ENCODE measurements around the gene NTM.

The NTM gene

GRCh38 chr11:131987703-131988102 is 617.3 kb downstream of the NTM start:
- H3K27me3 ChIP-seq (ENCODE audit: control insufficient read depth in 2 of 2, insufficient read depth in 2 of 2, low read length in 2 of 2), result peaks cover 0 to 6% of the 10 kb centered on the region in 2 donors
- no peak overlapping the region for H3K4me3 ChIP-seq (ENCODE audit: low read length in 2 of 2)
- H3K9me3 ChIP-seq (ENCODE audit: control insufficient read depth in 2 of 2, low read length in 2 of 2), result no peaks in the 10 kb centered on the region

DNA sequence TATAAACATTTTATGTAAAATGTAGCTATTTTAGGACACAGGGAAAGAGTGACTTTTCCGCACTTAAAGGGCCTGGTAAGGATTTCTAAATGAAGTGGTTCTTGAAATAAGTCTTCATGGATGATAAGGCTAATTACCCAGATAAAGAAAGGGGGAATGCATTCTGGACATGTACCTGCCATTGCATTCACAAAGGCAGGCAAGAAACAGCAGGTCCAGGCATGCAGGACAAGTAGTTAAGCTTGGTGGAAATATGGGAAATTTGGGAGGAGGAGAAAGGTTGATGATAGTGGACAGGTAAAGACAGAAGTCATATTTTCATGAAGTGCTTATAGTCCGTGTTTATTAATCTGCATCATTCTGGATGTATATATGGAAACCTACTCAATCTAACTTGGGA is 621.2 kb downstream of the NTM start:
- Histone ChIP-seq H3K27me3 (ENCODE audit: control insufficient read depth in 2 of 2, insufficient read depth in 2 of 2, low read length in 2 of 2) (peaks cover 0 to 6% of the 10 kb centered on the region in 2 donors), H3K36me3 (ENCODE audit: control insufficient read depth in 2 of 2, insufficient read depth in 2 of 2, low read length in 2 of 2) (no peaks in the 10 kb centered on the region), H3K4me1 (ENCODE audit: control insufficient read depth in 2 of 2, insufficient read depth in 2 of 2, low read length in 2 of 2) (no peaks in the 10 kb centered on the region), H3K9ac (ENCODE audit: low read depth in 1 of 2, low read length in 2 of 2) (no peak overlapping the region), H3K9me3 (ENCODE audit: control insufficient read depth in 2 of 2, low read length in 2 of 2) (peaks cover 0 to 9% of the 10 kb centered on the region in 2 donors), H3K4me3 (ENCODE audit: low read length in 2 of 2) (no peak overlapping the region), H3K27ac (ENCODE audit: low read depth in 2 of 2, low read length in 2 of 2) (no peak overlapping the region)

More at GRCh38 chr11:131987703-131988102, 617.3 kb downstream of the NTM start:
- Histone ChIP-seq H3K4me1 (ENCODE audit: control insufficient read depth in 2 of 2, insufficient read depth in 2 of 2, low read length in 2 of 2) (no peaks in the 10 kb centered on the region), H3K36me3 (ENCODE audit: control insufficient read depth in 2 of 2, insufficient read depth in 2 of 2, low read length in 2 of 2) (no peaks in the 10 kb centered on the region), H3K9ac (ENCODE audit: low read depth in 1 of 2, low read length in 2 of 2) (no peak overlapping the region), H3K27ac (ENCODE audit: low read depth in 2 of 2, low read length in 2 of 2) (no peak overlapping the region)

DNA sequence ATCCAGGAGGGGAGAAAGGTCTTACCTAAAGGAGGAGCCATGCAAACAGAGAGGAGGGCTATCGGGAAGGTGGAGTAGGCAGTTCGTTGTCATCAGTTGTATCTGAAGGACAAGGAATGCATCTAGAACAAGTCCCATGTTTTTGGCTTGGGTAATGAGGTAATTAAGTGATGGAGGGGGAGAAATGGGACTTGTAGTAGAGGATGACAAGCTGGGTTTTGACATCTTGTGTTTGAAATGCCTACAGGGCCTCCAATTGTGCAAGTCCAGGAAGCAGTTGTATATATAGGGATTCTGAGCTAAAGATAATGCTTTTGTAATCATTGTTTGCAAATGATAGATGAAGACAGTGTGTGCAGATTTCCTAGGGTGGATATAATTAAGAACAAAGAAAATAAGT is 622.8 kb downstream of the NTM start:
- Histone ChIP-seq H3K9ac (ENCODE audit: low read depth in 1 of 2, low read length in 2 of 2) (no peak overlapping the region), H3K36me3 (ENCODE audit: control insufficient read depth in 2 of 2, insufficient read depth in 2 of 2, low read length in 2 of 2) (no peaks in the 10 kb centered on the region), H3K9me3 (ENCODE audit: control insufficient read depth in 2 of 2, low read length in 2 of 2) (peaks cover 0 to 11% of the 10 kb centered on the region in 2 donors), H3K4me1 (ENCODE audit: control insufficient read depth in 2 of 2, insufficient read depth in 2 of 2, low read length in 2 of 2) (no peaks in the 10 kb centered on the region), H3K27me3 (ENCODE audit: control insufficient read depth in 2 of 2, insufficient read depth in 2 of 2, low read length in 2 of 2) (peaks cover 0 to 6% of the 10 kb centered on the region in 2 donors), H3K27ac (ENCODE audit: low read depth in 2 of 2, low read length in 2 of 2) (no peak overlapping the region), H3K4me3 (ENCODE audit: low read length in 2 of 2) (no peak overlapping the region)

- Histone ChIP-seq H3K4me1 (ENCODE audit: control insufficient read depth in 2 of 2, insufficient read depth in 2 of 2, low read length in 2 of 2) (no peaks in the 10 kb centered on the region), H3K27ac (ENCODE audit: low read depth in 2 of 2, low read length in 2 of 2) (no peak overlapping the region), H3K9ac (ENCODE audit: low read depth in 1 of 2, low read length in 2 of 2) (no peak overlapping the region), H3K4me3 (ENCODE audit: low read length in 2 of 2) (no peak overlapping the region), H3K36me3 (ENCODE audit: control insufficient read depth in 2 of 2, insufficient read depth in 2 of 2, low read length in 2 of 2) (no peaks in the 10 kb centered on the region), H3K27me3 (ENCODE audit: control insufficient read depth in 2 of 2, insufficient read depth in 2 of 2, low read length in 2 of 2) (peaks cover 0 to 8% of the 10 kb centered on the region in 2 donors), H3K9me3 (ENCODE audit: control insufficient read depth in 2 of 2, low read length in 2 of 2) (peaks cover 0 to 11% of the 10 kb centered on the region in 2 donors)
These were observed 627.6 kb downstream of the NTM start for GRCh38 chr11:131998020-131998419.

- Histone ChIP-seq H3K4me3 (ENCODE audit: low read length in 2 of 2) (no peak overlapping the region), H3K36me3 (ENCODE audit: control insufficient read depth in 2 of 2, insufficient read depth in 2 of 2, low read length in 2 of 2) (no peaks in the 10 kb centered on the region), H3K4me1 (ENCODE audit: control insufficient read depth in 2 of 2, insufficient read depth in 2 of 2, low read length in 2 of 2) (no peaks in the 10 kb centered on the region), H3K9ac (ENCODE audit: low read depth in 1 of 2, low read length in 2 of 2) (no peak overlapping the region), H3K27me3 (ENCODE audit: control insufficient read depth in 2 of 2, insufficient read depth in 2 of 2, low read length in 2 of 2) (peaks cover 0 to 8% of the 10 kb centered on the region in 2 donors), H3K9me3 (ENCODE audit: control insufficient read depth in 2 of 2, low read length in 2 of 2) (peaks cover 0 to 11% of the 10 kb centered on the region in 2 donors), H3K27ac (ENCODE audit: low read depth in 2 of 2, low read length in 2 of 2) (no peak overlapping the region)
These were observed 628.7 kb downstream of the NTM start for GRCh38 chr11:131999084-131999483.

GRCh38 chr11:131999955-132000354 is 629.5 kb downstream of the NTM start:
- Histone ChIP-seq H3K9ac (ENCODE audit: low read depth in 1 of 2, low read length in 2 of 2) (no peak overlapping the region), H3K4me1 (ENCODE audit: control insufficient read depth in 2 of 2, insufficient read depth in 2 of 2, low read length in 2 of 2) (no peaks in the 10 kb centered on the region)

DNA sequence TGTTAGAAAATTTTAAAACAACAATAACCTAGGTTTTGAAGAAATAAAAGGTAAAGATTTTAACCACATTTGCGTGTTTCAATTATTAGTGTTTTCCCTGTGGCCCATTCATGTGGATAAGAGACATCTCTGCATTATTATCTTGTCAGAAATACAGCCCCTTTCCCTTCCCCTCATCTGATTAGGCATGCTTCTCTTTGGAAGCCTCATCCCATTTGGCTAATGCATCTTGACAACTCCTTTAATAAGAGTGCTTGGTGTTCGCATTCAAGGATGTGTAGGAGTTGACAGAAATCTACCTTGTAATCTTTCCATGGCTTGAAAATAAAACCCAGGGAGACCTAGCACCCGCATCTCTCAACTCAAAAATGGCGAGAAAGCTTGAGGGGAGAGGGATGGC is 635.5 kb downstream of the NTM start:
- no peak overlapping the region for H3K9ac ChIP-seq (ENCODE audit: low read depth in 1 of 2, low read length in 2 of 2)
- H3K9me3 ChIP-seq (ENCODE audit: control insufficient read depth in 2 of 2, low read length in 2 of 2), result no peaks in the 10 kb centered on the region
- no peaks in the 10 kb centered on the region for H3K4me1 ChIP-seq (ENCODE audit: control insufficient read depth in 2 of 2, insufficient read depth in 2 of 2, low read length in 2 of 2)
- H3K4me3 ChIP-seq (ENCODE audit: low read length in 2 of 2), result no peak overlapping the region
- H3K27me3 ChIP-seq (ENCODE audit: control insufficient read depth in 2 of 2, insufficient read depth in 2 of 2, low read length in 2 of 2), result peaks cover 0 to 3% of the 10 kb centered on the region in 2 donors
- H3K27ac ChIP-seq (ENCODE audit: low read depth in 2 of 2, low read length in 2 of 2), result no peak overlapping the region
- no peaks in the 10 kb centered on the region for H3K36me3 ChIP-seq (ENCODE audit: control insufficient read depth in 2 of 2, insufficient read depth in 2 of 2, low read length in 2 of 2)

More at GRCh38 chr11:131999955-132000354, 629.5 kb downstream of the NTM start:
- H3K27ac ChIP-seq (ENCODE audit: low read depth in 2 of 2, low read length in 2 of 2), result no peak overlapping the region
- peaks cover 0 to 8% of the 10 kb centered on the region in 2 donors for H3K27me3 ChIP-seq (ENCODE audit: control insufficient read depth in 2 of 2, insufficient read depth in 2 of 2, low read length in 2 of 2)
- no peaks in the 10 kb centered on the region for H3K36me3 ChIP-seq (ENCODE audit: control insufficient read depth in 2 of 2, insufficient read depth in 2 of 2, low read length in 2 of 2)
- no peak overlapping the region for H3K4me3 ChIP-seq (ENCODE audit: low read length in 2 of 2)
- H3K9me3 ChIP-seq (ENCODE audit: control insufficient read depth in 2 of 2, low read length in 2 of 2), result peaks cover 0 to 11% of the 10 kb centered on the region in 2 donors

GRCh38 chr11:132006884-132007580 is 636.6 kb downstream of the NTM start:
- Histone ChIP-seq H3K36me3 (ENCODE audit: control insufficient read depth in 2 of 2, insufficient read depth in 2 of 2, low read length in 2 of 2) (no peaks in the 10 kb centered on the region), H3K4me3 (ENCODE audit: low read length in 2 of 2) (no peak overlapping the region), H3K9me3 (ENCODE audit: control insufficient read depth in 2 of 2, low read length in 2 of 2) (no peaks in the 10 kb centered on the region), H3K9ac (ENCODE audit: low read depth in 1 of 2, low read length in 2 of 2) (no peak overlapping the region), H3K27me3 (ENCODE audit: control insufficient read depth in 2 of 2, insufficient read depth in 2 of 2, low read length in 2 of 2) (no peaks in the 10 kb centered on the region), H3K27ac (ENCODE audit: low read depth in 2 of 2, low read length in 2 of 2) (no peak overlapping the region), H3K4me1 (ENCODE audit: control insufficient read depth in 2 of 2, insufficient read depth in 2 of 2, low read length in 2 of 2) (no peaks in the 10 kb centered on the region)

DNA sequence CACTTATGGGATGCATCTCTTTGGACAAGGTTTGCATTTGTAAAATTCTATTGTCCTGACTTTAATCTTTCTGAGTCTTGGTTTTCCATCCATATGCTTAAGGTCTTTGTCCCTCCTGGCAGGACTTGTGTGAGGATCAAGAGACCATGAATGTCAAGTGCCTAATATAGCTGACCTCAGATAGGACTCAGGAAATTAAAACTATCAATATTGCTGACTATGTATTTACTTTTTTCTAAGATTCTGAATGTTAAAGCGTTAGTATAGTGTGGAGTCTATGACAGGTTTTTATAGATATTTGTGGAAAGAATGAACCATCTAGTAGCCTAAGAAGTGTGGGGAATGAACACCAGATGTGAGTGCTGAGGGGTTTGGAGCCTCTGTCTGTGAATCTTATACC is 637.8 kb downstream of the NTM start:
- no peaks in the 10 kb centered on the region for H3K36me3 ChIP-seq (ENCODE audit: control insufficient read depth in 2 of 2, insufficient read depth in 2 of 2, low read length in 2 of 2)
- H3K4me3 ChIP-seq (ENCODE audit: low read length in 2 of 2), result no peak overlapping the region
- H3K27ac ChIP-seq (ENCODE audit: low read depth in 2 of 2, low read length in 2 of 2), result no peak overlapping the region
- no peaks in the 10 kb centered on the region for H3K27me3 ChIP-seq (ENCODE audit: control insufficient read depth in 2 of 2, insufficient read depth in 2 of 2, low read length in 2 of 2)
- no peaks in the 10 kb centered on the region for H3K9me3 ChIP-seq (ENCODE audit: control insufficient read depth in 2 of 2, low read length in 2 of 2)
- no peak overlapping the region for H3K9ac ChIP-seq (ENCODE audit: low read depth in 1 of 2, low read length in 2 of 2)
- H3K4me1 ChIP-seq (ENCODE audit: control insufficient read depth in 2 of 2, insufficient read depth in 2 of 2, low read length in 2 of 2), result no peaks in the 10 kb centered on the region

GRCh38 chr11:132008872-132009271 is 638.5 kb downstream of the NTM start:
- Histone ChIP-seq H3K27ac (ENCODE audit: low read depth in 2 of 2, low read length in 2 of 2) (no peak overlapping the region), H3K27me3 (ENCODE audit: control insufficient read depth in 2 of 2, insufficient read depth in 2 of 2, low read length in 2 of 2) (no peaks in the 10 kb centered on the region), H3K9me3 (ENCODE audit: control insufficient read depth in 2 of 2, low read length in 2 of 2) (no peaks in the 10 kb centered on the region), H3K36me3 (ENCODE audit: control insufficient read depth in 2 of 2, insufficient read depth in 2 of 2, low read length in 2 of 2) (no peaks in the 10 kb centered on the region), H3K4me1 (ENCODE audit: control insufficient read depth in 2 of 2, insufficient read depth in 2 of 2, low read length in 2 of 2) (no peaks in the 10 kb centered on the region), H3K9ac (ENCODE audit: low read depth in 1 of 2, low read length in 2 of 2) (no peak overlapping the region), H3K4me3 (ENCODE audit: low read length in 2 of 2) (no peak overlapping the region)

Data from mucosa of rectum (tissue), 2 donors.